A549 (cell line): Measurements from ENCODE around the gene AFDN. TPM values are rescaled to one million over a fixed set of nuclear protein-coding genes. Genes with fewer than 3 reads are reported as not detected.

Experiments
- ATAC-seq, 2 experiments: fragments of 200-7000 bp in 1 of 2; fragments of >200 bp in 1 of 2; cut with Nextera tagmentation in 1 of 2; cut with Tn5 transposase in 1 of 2; 3 replicates each; pipeline versions ENCODE4 v1.8.0 to v1.9.1; 2018 to 2020; ENCODE audit warnings: mild to moderate bottlenecking in 1 of 2, moderate library complexity in 1 of 2
- CTCF ChIA-PET: fragments of 300-600 bp; sonication (Branson Sonifier 250); formaldehyde crosslinking; extraction: SDS; loops from one replicate; lab custom pipeline; 2021; ENCODE audit warnings: antibody characterized with exemption, inconsistent platforms; lab: Yijun Ruan, JAX
- POLR2A ChIA-PET: fragments of 350-600 bp; formaldehyde crosslinking; extraction: SDS; loops from one replicate; lab custom pipeline; 2021; ENCODE audit warnings: antibody characterized with exemption, inconsistent platforms; lab: Yijun Ruan, JAX
- DNase-seq, 2 experiments: peaks; one replicate each; pipeline versions ENCODE4 v3.0.0 to v3.0.0-alpha.2; 2011 to 2016; ENCODE audit warnings: low read depth in 1 of 2, low spot score in 1 of 2
- FAIRE-seq: peaks from 2 replicates; lab custom pipeline; 2011; peaks lifted over from hg19 to GRCh38; lab: Jason Lieb, UNC
- H3K27ac ChIP-seq, 2 experiments: fragments of >200 bp; sonication (Bioruptor Twin); formaldehyde crosslinking; 3 replicates each; pipeline ENCODE4 v1.5.1; 2016 to 2017
- H3K4me1 ChIP-seq: fragments of >200 bp; sonication (Bioruptor Twin); formaldehyde crosslinking; 3 replicates; pipeline ENCODE4 v1.6.1; 2016
- H3K4me2 ChIP-seq: fragments of >200 bp; sonication (Bioruptor Twin); formaldehyde crosslinking; 3 replicates; pipeline ENCODE4 v1.6.1; 2016
- H3K4me3 ChIP-seq: fragments of >200 bp; sonication (Bioruptor Twin); formaldehyde crosslinking; 3 replicates; pipeline ENCODE4 v1.5.1; 2016
- H3K9me3 ChIP-seq: fragments of >200 bp; sonication (Bioruptor Twin); formaldehyde crosslinking; 3 replicates; pipeline ENCODE4 v1.6.1; 2016
- BCL3 ChIP-seq: fragments of >200 bp; sonication (Bioruptor Twin); formaldehyde crosslinking; IDR thresholded peaks from 3 replicates; pipeline ENCODE4 v1.6.1; 2016
- CBX8 ChIP-seq: fragments of 200-600 bp; sonication (generic); IDR thresholded peaks from 2 replicates; pipeline ENCODE4 v1.6.1; 2016
- EHF ChIP-seq: fragments of 250-450 bp; sonication (Bioruptor Pico); IDR thresholded peaks from 2 replicates; pipeline ENCODE4 v1.5.0; 2020; ENCODE audit warnings: mild to moderate bottlenecking
- FOSB ChIP-seq: fragments of 250-450 bp; sonication (Bioruptor Pico); IDR thresholded peaks from 2 replicates; pipeline ENCODE4 v1.5.0; 2020; ENCODE audit warnings: mild to moderate bottlenecking, moderate library complexity
- JUN ChIP-seq, 2 experiments: fragments of >200 bp; sonication (Bioruptor Twin); formaldehyde crosslinking; IDR thresholded peaks; 2 replicates in 1 of 2; 3 replicates in 1 of 2; pipeline ENCODE4 v1.6.1; 2016 to 2017
- MAX ChIP-seq: IDR thresholded peaks from 2 replicates; pipeline ENCODE4 v1.6.1; 2012
- MAZ ChIP-seq: fragments of 150-350 bp; IDR thresholded peaks from 2 replicates; pipeline ENCODE4 v1.6.1; 2014; ENCODE audit warnings: antibody characterized with exemption, low read depth, low read length, borderline replicate concordance
- PHF8 ChIP-seq: fragments of 200-600 bp; sonication (generic); IDR thresholded peaks from 2 replicates; pipeline ENCODE4 v1.6.1; 2016; ENCODE audit warnings: low read depth, mild to moderate bottlenecking, antibody characterized with exemption, moderate library complexity, borderline replicate concordance
- RAD21 ChIP-seq, 2 experiments: fragments of >200 bp in 1 of 2; sonication (Bioruptor Twin) in 1 of 2; formaldehyde crosslinking in 1 of 2; IDR thresholded peaks in 1 of 2; conservative IDR thresholded peaks in 1 of 2; 2 replicates in 1 of 2; 3 replicates in 1 of 2; pipeline ENCODE4 v1.6.1; 2012 to 2018; ENCODE audit warnings: inconsistent platforms in 1 of 2
- RFX5 ChIP-seq: fragments of 450-650 bp; IDR thresholded peaks from 2 replicates; pipeline ENCODE4 v1.7.1; 2014; ENCODE audit warnings: antibody characterized with exemption, mild to moderate bottlenecking, moderate library complexity
- TFCP2L1 ChIP-seq: fragments of 250-450 bp; sonication (Bioruptor Pico); IDR thresholded peaks from 2 replicates; pipeline ENCODE4 v1.5.0; 2021; ENCODE audit warnings: mild to moderate bottlenecking
- USF2 ChIP-seq: fragments of 450-650 bp; IDR thresholded peaks from 2 replicates; pipeline ENCODE4 v1.6.1; 2014; ENCODE audit warnings: antibody characterized with exemption
- ZC3H11A ChIP-seq: fragments of 450-650 bp; IDR thresholded peaks from 2 replicates; pipeline ENCODE4 v1.6.1; 2014; ENCODE audit warnings: antibody characterized with exemption, mild to moderate bottlenecking
- ZNF302 ChIP-seq: fragments of 250-450 bp; sonication (Bioruptor Pico); IDR thresholded peaks from 2 replicates; pipeline ENCODE4 v1.9.0; 2021; ENCODE audit warnings: inconsistent platforms, mild to moderate bottlenecking, moderate library complexity
- ZSCAN20 ChIP-seq: fragments of 250-450 bp; sonication (Bioruptor Pico); IDR thresholded peaks from 2 replicates; pipeline ENCODE4 v1.8.0; 2022; ENCODE audit warnings: mild to moderate bottlenecking, moderate library complexity
- WGBS: methylation state at CpG from one replicate; pipeline ENCODE4 v1.1.6; 2017; ENCODE audit errors: missing lambda C conversion rate; 5-methylcytosine and 5-hydroxymethylcytosine counted together
- polyA plus RNA-seq, 4 experiments: library from polyadenylated mRNA; depleted of rRNA in 3 of 4; stranded (reverse); fragments of >200 nt; fragmentation: RNase III in 1 of 4; extraction: RNeasy Plus Mini Kit Qiagen cat#74134 plus additional on column Dnase treatment in 1 of 4; gene quantifications; 2 replicates in 3 of 4; 3 replicates in 1 of 4; pipeline ENCODE4 v1.2.3, GENCODE V29; 2011 to 2017
- TF ChIP-seq, protein P1 (sequence below): fragments of 150-350 bp; IDR thresholded peaks from 2 replicates; pipeline ENCODE4 v1.6.1; 2014; ENCODE audit warnings: low read depth, mild to moderate bottlenecking, low read length

The AFDN gene
- polyA plus RNA-seq, 2 of the 4 experiments (the other 2 are of a cell fraction) = 17.5 to 40.8 TPM

GRCh38 chr6:167978607-167979006 lies 151.9 kb downstream of the AFDN start:
- Histone ChIP-seq H3K4me2 (no peak overlapping the region), H3K27ac (no peak overlapping the region), H3K4me3 (no peak overlapping the region), H3K9me3 (no peaks in the 10 kb centered on the region), H3K4me1 (no peaks in the 10 kb centered on the region)
- POLR2A ChIA-PET = no interaction called here
- DNase-seq (no peak), FAIRE-seq (no peak), ATAC-seq (no peak)
- CTCF ChIA-PET = no interaction called here
- no peak for TF ChIP-seq JUN (IDR thresholded peaks at IDR 0.05)
- TF ChIP-seq ZC3H11A = no peak
- TF ChIP-seq CBX8 = no peak
- WGBS = 59% methylated on average over 7 of the region's 7 CpGs

DNA sequence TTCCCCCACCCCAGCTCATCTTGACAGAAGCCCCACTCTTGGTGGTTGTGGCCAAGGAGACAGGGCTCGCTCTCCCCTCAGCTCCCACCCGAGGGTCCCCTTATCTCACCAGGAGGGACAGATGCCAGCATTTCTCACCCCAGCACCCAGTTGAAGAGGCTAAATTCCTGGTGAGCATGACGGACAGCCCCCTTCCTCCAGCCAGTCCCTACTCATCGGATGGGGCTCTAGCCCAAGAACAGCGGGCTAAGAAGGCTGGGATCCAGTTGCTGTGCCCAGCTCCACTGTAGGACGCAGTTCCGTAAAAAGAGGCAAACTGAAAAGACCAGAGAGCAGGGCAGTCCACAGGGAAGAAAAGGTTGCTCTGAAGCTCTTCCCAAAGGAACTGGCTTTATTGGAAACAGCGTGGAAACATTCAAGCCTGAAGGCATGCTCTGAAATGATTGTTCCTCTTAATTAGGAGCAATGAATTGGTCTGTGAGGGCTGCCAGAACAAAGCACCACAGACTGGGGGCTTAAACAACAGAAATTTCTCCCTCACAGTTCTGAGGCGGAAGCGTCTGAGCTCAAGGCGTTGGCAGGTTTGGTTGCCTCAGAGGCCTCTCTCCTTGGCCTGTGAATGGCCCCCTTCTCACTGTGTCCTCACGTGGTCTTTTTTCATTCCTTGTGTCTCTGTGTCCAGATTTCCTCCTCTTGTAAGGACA lies 152.9 kb downstream of the AFDN start:
- no peaks in the 10 kb centered on the region for H3K4me1 ChIP-seq
- ATAC-seq (no peak), FAIRE-seq (no peak), DNase-seq (no peak)
- POLR2A ChIA-PET = no interaction called here
- CTCF ChIA-PET = interaction anchor here (2.1 kb wide), 1 partner anchor 12 kb away, joined by 6 read pairs; no protein-coding TSS in a partner anchor
- TF ChIP-seq ZSCAN20 (CRISPR knock-in tag) (no peak), RFX5 (no peak)
- TF ChIP-seq, protein P1, sequence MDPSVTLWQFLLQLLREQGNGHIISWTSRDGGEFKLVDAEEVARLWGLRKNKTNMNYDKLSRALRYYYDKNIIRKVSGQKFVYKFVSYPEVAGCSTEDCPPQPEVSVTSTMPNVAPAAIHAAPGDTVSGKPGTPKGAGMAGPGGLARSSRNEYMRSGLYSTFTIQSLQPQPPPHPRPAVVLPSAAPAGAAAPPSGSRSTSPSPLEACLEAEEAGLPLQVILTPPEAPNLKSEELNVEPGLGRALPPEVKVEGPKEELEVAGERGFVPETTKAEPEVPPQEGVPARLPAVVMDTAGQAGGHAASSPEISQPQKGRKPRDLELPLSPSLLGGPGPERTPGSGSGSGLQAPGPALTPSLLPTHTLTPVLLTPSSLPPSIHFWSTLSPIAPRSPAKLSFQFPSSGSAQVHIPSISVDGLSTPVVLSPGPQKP = no peak
- no peak overlapping the region for H3K4me3 ChIP-seq
- H3K27ac ChIP-seq = no peak overlapping the region
- no peaks in the 10 kb centered on the region for H3K9me3 ChIP-seq
- 80% methylated on average over 12 of the region's 12 CpGs for WGBS
- no peak overlapping the region for H3K4me2 ChIP-seq

GRCh38 chr6:167980911-167981580 lies 154.3 kb downstream of the AFDN start:
- FAIRE-seq (no peak), DNase-seq (no peak)
- CTCF ChIA-PET = interaction anchor here (1.0 to 2.1 kb wide), 3 partner anchors 13 to 151 kb away, joined by 3 to 6 read pairs (median 4); no protein-coding TSS in a partner anchor

DNA sequence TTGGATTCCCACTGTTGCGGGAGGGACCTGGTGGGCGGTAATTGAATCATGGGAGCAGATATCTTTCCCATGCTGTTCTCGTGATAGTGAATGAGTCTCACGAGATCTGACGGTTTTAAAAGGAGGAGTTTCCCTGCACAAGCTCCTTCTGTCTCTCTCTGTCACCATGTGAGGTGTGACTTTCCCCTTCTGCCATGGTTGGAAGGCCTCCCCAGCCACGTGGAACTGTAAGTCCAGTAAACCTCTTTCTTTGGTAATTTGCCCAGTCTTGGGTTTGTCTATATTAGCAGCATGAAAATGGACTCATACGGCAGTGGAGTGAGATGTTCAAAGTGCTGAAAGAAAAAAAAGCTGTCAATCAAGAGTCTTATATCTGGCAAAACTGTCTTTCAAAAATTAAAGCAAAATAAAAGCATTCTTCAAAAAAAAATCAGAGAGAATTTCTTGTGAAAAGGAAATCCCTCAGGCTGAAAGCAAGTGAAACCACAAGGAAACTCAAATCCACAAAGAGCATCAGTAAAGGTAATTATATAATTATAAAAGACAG lies 155.3 kb downstream of the AFDN start:
- 73% methylated on average over 7 of the region's 7 CpGs for WGBS
- H3K27ac ChIP-seq = no peak overlapping the region
- no peak for ATAC-seq
- POLR2A ChIA-PET = no interaction called here
- CTCF ChIA-PET = no interaction called here
- no peak overlapping the region for H3K4me3 ChIP-seq
- FAIRE-seq = no peak
- DNase-seq = no peak
- no peaks in the 10 kb centered on the region for H3K4me1 ChIP-seq
- TF ChIP-seq USF2 = no peak
- TF ChIP-seq ZSCAN20 (CRISPR knock-in tag) = no peak
- TF ChIP-seq FOSB = no peak
- TF ChIP-seq BCL3 = no peak
- H3K4me2 ChIP-seq = no peak overlapping the region
- no peaks in the 10 kb centered on the region for H3K9me3 ChIP-seq

More at GRCh38 chr6:167980911-167981580, 154.3 kb downstream of the AFDN start:
- Histone ChIP-seq H3K27ac (no peak overlapping the region), H3K4me1 (no peaks in the 10 kb centered on the region), H3K9me3 (no peaks in the 10 kb centered on the region), H3K4me3 (no peak overlapping the region), H3K4me2 (no peak overlapping the region)
- 78% methylated on average over 3 of the region's 3 CpGs for WGBS
- TF ChIP-seq MAZ = no peak
- no peak for TF ChIP-seq ZC3H11A
- TF ChIP-seq EHF = no peak
- TF ChIP-seq RAD21 (conservative IDR thresholded peaks at IDR 0.05 in 1 of 2, IDR thresholded peaks at IDR 0.05 in 1 of 2) = no peak
- no peak for TF ChIP-seq MAX
- TF ChIP-seq USF2 = no peak
- no peak for TF ChIP-seq PHF8
- no peak for TF ChIP-seq ZNF302 (CRISPR knock-in tag)
- TF ChIP-seq TFCP2L1 = no peak
- TF ChIP-seq, all 56 proteins: peak for 0
- no peak for ATAC-seq
- POLR2A ChIA-PET = no interaction called here
